Pancreas (tissue), 10 donors: Measurements from ENCODE around the gene DNAH9. TPM values are rescaled to one million over a fixed set of nuclear protein-coding genes. Genes with fewer than 3 reads are reported as not detected.

Experiments used
- ATAC-seq, 4 donors: fragments of 200-7000 bp; cut with Tn5 transposase; one replicate each; pipeline versions ENCODE4 v1.8.0 to v1.9.1; 2020; ENCODE audit warnings: mild to moderate bottlenecking in 4 of 4, moderate library complexity in 4 of 4
- DNase-seq, 6 donors: peaks; one replicate each; pipeline ENCODE4 v3.0.0-alpha.2; 2020
- FAIRE-seq: peaks from 2 replicates; lab custom pipeline; 2012; peaks lifted over from hg19 to GRCh38; lab: Jason Lieb, UNC
- H3K27ac ChIP-seq, 4 donors: fragments of 200-600 bp; sonication (generic); 1 replicate in 3 of 4; 2 replicates in 1 of 4; pipeline versions ENCODE4 v1.5.0 to v1.8.0; 2020
- H3K27me3 ChIP-seq, 4 donors: fragments of 200-600 bp; one replicate each; pipeline ENCODE4 v1.8.0; 2021
- H3K36me3 ChIP-seq, 3 donors: fragments of 200-600 bp; sonication (generic) in 1 of 3; one replicate each; pipeline versions ENCODE4 v1.5.0 to v1.8.0; 2020 to 2021
- H3K4me1 ChIP-seq, 3 donors: fragments of 200-600 bp; one replicate each; pipeline ENCODE4 v1.8.0; 2021
- H3K4me3 ChIP-seq, 4 donors: fragments of 200-600 bp; sonication (generic) in 2 of 4; one replicate each; pipeline versions ENCODE4 v1.5.0 to v1.8.0; 2020 to 2021
- H3K9me3 ChIP-seq, 4 donors: fragments of 200-600 bp; one replicate each; pipeline ENCODE4 v1.8.0; 2021
- WGBS, 2 donors: extraction: QIAGEN DNeasy Blood & Tissue Kit; methylation state at CpG; one replicate each; pipeline ENCODE4 v1.1.7; 2013; 5-methylcytosine and 5-hydroxymethylcytosine counted together
- intact Hi-C, 3 donors: fragments of 100-400 bp; cut with DNase I; formaldehyde crosslinking; loops; one replicate each; pipeline versions ENCODE4 v1.11.1 to v1.14.2; 2022
- polyA plus RNA-seq, 2 donors: library from polyadenylated mRNA; stranded (reverse); fragments of 200-250 nt; gene quantifications; one replicate each; pipeline ENCODE4 v1.2.3, GENCODE V29; 2013
- total RNA-seq, 6 donors: library from RNA; stranded (reverse); fragmentation: NEBNext Ultra II Directional in 4 of 6; extraction: Animal tissue kit (Norgen Biotek cat#: 25700) in 4 of 6; gene quantifications; one replicate each; pipeline versions ENCODE4 v1.2.1 to v1.2.4, GENCODE V29; 2021 to 2023
- TF ChIP-seq, protein P1 (sequence below), 4 donors: fragments of 200-600 bp; sonication (generic) in 3 of 4; IDR thresholded peaks; one replicate each; pipeline versions ENCODE4 v1.5.0 to v1.8.0; 2021; ENCODE audit warnings: antibody characterized with exemption in 4 of 4
- donor health status: healthy with polysubstance abuse.
- donor health status: DM: no; HTN: no; CAD: no; lungs with moderate emphysema.
- donor health status: DM: no; HTN: no; CAD: no.
- donor health status: control.
- donor health status: control.
- donor health status: Bipolar disorder and iron deficiency.
- donor health status: DM: yes; HTN: yes; CAD: no.
- donor health status: DM: no; HTN: no; CAD: no.
- donor health status: DM: no; HTN: no; CAD: no.
- donor health status: DM: yes; HTN: yes; CAD: no.

Gene DNAH9
- total and polyA plus RNA-seq, 8 donors = 0.53 to 2.4 (median 1.3) TPM

GRCh38 chr17:11580677-11581076 is 17.6 kb upstream of the DNAH9 start:
- WGBS, 2 donors = 85 to 88% methylated on average over 3 of the region's 3 CpGs
- TF ChIP-seq, protein P1, sequence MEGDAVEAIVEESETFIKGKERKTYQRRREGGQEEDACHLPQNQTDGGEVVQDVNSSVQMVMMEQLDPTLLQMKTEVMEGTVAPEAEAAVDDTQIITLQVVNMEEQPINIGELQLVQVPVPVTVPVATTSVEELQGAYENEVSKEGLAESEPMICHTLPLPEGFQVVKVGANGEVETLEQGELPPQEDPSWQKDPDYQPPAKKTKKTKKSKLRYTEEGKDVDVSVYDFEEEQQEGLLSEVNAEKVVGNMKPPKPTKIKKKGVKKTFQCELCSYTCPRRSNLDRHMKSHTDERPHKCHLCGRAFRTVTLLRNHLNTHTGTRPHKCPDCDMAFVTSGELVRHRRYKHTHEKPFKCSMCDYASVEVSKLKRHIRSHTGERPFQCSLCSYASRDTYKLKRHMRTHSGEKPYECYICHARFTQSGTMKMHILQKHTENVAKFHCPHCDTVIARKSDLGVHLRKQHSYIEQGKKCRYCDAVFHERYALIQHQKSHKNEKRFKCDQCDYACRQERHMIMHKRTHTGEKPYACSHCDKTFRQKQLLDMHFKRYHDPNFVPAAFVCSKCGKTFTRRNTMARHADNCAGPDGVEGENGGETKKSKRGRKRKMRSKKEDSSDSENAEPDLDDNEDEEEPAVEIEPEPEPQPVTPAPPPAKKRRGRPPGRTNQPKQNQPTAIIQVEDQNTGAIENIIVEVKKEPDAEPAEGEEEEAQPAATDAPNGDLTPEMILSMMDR (IDR thresholded peaks at IDR 0.05) = no peak
- H3K36me3 ChIP-seq = no peaks in the 10 kb centered on the region
- no peaks in the 10 kb centered on the region for H3K4me1 ChIP-seq
- H3K27me3 ChIP-seq = no peaks in the 10 kb centered on the region
- no peaks in the 10 kb centered on the region for H3K9me3 ChIP-seq
- DNase-seq (no peak), FAIRE-seq (no peak), ATAC-seq (no peak)
- H3K4me3 ChIP-seq = no peak overlapping the region
- intact Hi-C loops = loop anchor here in 1 of 3 donors (10.0 kb wide), 1 partner anchor 66 kb away; no protein-coding TSS in a partner anchor
- no peak overlapping the region for H3K27ac ChIP-seq

- intact Hi-C loops = loop anchor here in 1 of 3 donors (10.0 kb wide), 1 partner anchor 67 kb away; no protein-coding TSS in a partner anchor
- FAIRE-seq (no peak), ATAC-seq (no peak), DNase-seq (peak in 1 of 6 donors; percentile 55)
- no peak overlapping the region for H3K4me3 ChIP-seq
- 93 to 97% methylated on average over 5 of the region's 5 CpGs for WGBS, 2 donors
- no peaks in the 10 kb centered on the region for H3K9me3 ChIP-seq
- no peaks in the 10 kb centered on the region for H3K4me1 ChIP-seq
- no peaks in the 10 kb centered on the region for H3K27me3 ChIP-seq
- TF ChIP-seq, protein P1 (IDR thresholded peaks at IDR 0.05) = no peak
- no peaks in the 10 kb centered on the region for H3K36me3 ChIP-seq
- H3K27ac ChIP-seq = no peak overlapping the region
Measured at GRCh38 chr17:11582217-11582616, 16.1 kb upstream of the DNAH9 start.

- ATAC-seq = no peak
- peak in 1 of 6 donors; percentile 62 for DNase-seq
- TF ChIP-seq, protein P1 (IDR thresholded peaks at IDR 0.05) = no peak
- no peaks in the 10 kb centered on the region for H3K4me1 ChIP-seq
- intact Hi-C loops = loop anchor here in 1 of 3 donors (10.0 kb wide), 1 partner anchor 69 kb away; no protein-coding TSS in a partner anchor
- WGBS, 2 donors = 82 to 95% methylated on average over 7 to 9 of the region's 9 CpGs
- no peak for FAIRE-seq
- no peaks in the 10 kb centered on the region for H3K27me3 ChIP-seq
- H3K36me3 ChIP-seq = no peaks in the 10 kb centered on the region
- no peaks in the 10 kb centered on the region for H3K9me3 ChIP-seq
- no peak overlapping the region for H3K4me3 ChIP-seq
- H3K27ac ChIP-seq = no peak overlapping the region
Measured at GRCh38 chr17:11583306-11583992, 14.8 kb upstream of the DNAH9 start.

DNA sequence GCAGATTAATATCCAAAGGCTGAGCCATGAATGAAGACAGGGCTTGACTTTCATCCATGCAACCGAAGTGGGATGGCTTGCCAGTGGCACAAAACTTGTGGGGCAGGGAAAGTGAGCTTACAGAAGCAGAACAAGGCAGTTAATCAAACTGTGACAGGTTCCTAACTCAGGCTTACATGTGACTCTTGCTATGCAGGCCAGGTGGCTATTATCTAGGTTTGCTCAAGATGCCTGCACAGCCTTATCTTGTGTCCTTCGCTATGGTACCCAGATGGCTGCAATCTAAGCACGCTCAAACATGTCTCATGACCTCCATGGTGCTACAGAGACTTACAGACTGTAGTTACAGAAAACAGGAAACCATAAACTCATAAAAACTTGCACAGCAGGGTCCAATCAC is 8.6 kb upstream of the DNAH9 start:
- DNase-seq (peak in 4 of 6 donors; percentile 26 to 80 (median 72)), FAIRE-seq (no peak), ATAC-seq (peak; percentile 88 to 96 (median 94))
- Histone ChIP-seq H3K4me3 (no peak overlapping the region), H3K27me3 (no peaks in the 10 kb centered on the region), H3K36me3 (no peaks in the 10 kb centered on the region), H3K27ac (no peak overlapping the region), H3K9me3 (no peaks in the 10 kb centered on the region), H3K4me1 (peaks cover 0 to 10% (median 8%) of the 10 kb centered on the region in 3 donors)
- TF ChIP-seq, protein P1 (IDR thresholded peaks at IDR 0.05) = no peak
- intact Hi-C loops = loop anchor here in 1 of 3 donors (10.0 kb wide), 1 partner anchor 75 kb away; no protein-coding TSS in a partner anchor
- 21 to 22% methylated on average over 3 of the region's 3 CpGs for WGBS, 2 donors

- ATAC-seq = no peak
Measured at GRCh38 chr17:11601661-11602060, 3.4 kb downstream of the DNAH9 start.

More at GRCh38 chr17:11601661-11602060, 3.4 kb downstream of the DNAH9 start:
- intact Hi-C loops = no loop called here
- Histone ChIP-seq H3K4me3 (no peak overlapping the region), H3K4me1 (peaks cover 0 to 4% (median 0%) of the 10 kb centered on the region in 3 donors), H3K27ac (no peak overlapping the region), H3K9me3 (no peaks in the 10 kb centered on the region), H3K27me3 (no peaks in the 10 kb centered on the region), H3K36me3 (no peaks in the 10 kb centered on the region)
- no peak for DNase-seq
- no peak for FAIRE-seq
- TF ChIP-seq, protein P1 (IDR thresholded peaks at IDR 0.05) = no peak
- 85 to 89% methylated on average over 5 of the region's 5 CpGs for WGBS, 2 donors
